ENCODE data around the gene RINL.

The RINL gene

DNA sequence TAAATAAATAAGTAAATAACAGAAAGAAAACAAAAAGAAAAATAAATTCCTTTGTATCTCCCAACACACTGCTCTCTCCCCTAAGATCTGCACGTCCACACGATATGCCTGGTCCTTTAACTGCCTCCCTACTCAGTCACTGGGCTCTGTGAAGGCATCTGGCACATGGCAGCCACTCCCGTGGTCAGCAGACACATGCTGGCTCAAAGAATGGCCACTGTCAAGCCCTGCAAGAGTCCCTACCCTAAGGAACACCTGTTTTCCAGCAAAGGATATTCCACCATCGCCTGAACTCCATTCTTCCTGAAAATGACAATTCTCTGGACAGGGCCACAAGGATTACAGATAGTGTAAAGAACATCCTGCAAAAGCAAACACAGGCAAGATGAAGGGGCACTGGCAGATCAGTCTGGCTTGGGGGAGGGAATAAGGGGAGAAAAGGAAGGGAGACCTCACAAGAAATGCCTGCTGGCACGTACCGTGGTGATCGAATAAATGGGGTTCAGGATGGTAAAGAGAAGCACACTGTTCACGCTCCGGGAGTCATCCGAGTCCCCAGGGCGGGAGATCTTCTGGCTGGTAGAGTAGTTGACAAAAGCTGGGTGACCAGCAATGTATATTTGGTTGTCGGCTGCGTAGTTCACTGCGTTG is 32.6 kb downstream of the RINL start:
- Histone ChIP-seq H2AFZ (ENCODE audit: low read depth, low read length) (no peak overlapping the region), H3K4me3 (ENCODE audit: low read depth in 1 of 2, low read length in 2 of 2) (no peak overlapping the region), H3K9me3 (ENCODE audit: insufficient read depth, low read length, severe bottlenecking) (no peaks in the 10 kb centered on the region), H4K20me1 (ENCODE audit: insufficient read depth, low read length) (peaks cover 84% of the 10 kb centered on the region), H3K9ac (ENCODE audit: low read depth, low read length) (no peak overlapping the region), H3K4me2 (ENCODE audit: insufficient read depth, low read length) (peak overlapping the region; percentile 47; the same call in 1 of the 2 replicates), H3K36me3 (ENCODE audit: insufficient read depth, low read length) (peaks cover 86% of the 10 kb centered on the region), H3K27me3 (ENCODE audit: insufficient read depth, low read length, poor library complexity) (no peaks in the 10 kb centered on the region), H3K79me2 (ENCODE audit: insufficient read depth, low read length) (peaks cover 87% of the 10 kb centered on the region), H3K27ac (ENCODE audit: low read length) (no peak overlapping the region), H3K4me1 (ENCODE audit: insufficient read depth, low read length) (peaks cover 52% of the 10 kb centered on the region)
- DNase-seq (no peak), ATAC-seq (ENCODE audit: insufficient read depth, low read depth) (no peak)
- TF ChIP-seq EZH2 (IDR thresholded peaks at IDR 0.05; ENCODE audit: borderline replicate concordance, low read depth, low read length, severe bottlenecking) = no peak
- TF ChIP-seq, protein P1, sequence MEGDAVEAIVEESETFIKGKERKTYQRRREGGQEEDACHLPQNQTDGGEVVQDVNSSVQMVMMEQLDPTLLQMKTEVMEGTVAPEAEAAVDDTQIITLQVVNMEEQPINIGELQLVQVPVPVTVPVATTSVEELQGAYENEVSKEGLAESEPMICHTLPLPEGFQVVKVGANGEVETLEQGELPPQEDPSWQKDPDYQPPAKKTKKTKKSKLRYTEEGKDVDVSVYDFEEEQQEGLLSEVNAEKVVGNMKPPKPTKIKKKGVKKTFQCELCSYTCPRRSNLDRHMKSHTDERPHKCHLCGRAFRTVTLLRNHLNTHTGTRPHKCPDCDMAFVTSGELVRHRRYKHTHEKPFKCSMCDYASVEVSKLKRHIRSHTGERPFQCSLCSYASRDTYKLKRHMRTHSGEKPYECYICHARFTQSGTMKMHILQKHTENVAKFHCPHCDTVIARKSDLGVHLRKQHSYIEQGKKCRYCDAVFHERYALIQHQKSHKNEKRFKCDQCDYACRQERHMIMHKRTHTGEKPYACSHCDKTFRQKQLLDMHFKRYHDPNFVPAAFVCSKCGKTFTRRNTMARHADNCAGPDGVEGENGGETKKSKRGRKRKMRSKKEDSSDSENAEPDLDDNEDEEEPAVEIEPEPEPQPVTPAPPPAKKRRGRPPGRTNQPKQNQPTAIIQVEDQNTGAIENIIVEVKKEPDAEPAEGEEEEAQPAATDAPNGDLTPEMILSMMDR (IDR thresholded peaks at IDR 0.05; ENCODE audit: borderline replicate concordance, extremely low read depth, low read length, poor library complexity, severe bottlenecking) = no peak

DNA sequence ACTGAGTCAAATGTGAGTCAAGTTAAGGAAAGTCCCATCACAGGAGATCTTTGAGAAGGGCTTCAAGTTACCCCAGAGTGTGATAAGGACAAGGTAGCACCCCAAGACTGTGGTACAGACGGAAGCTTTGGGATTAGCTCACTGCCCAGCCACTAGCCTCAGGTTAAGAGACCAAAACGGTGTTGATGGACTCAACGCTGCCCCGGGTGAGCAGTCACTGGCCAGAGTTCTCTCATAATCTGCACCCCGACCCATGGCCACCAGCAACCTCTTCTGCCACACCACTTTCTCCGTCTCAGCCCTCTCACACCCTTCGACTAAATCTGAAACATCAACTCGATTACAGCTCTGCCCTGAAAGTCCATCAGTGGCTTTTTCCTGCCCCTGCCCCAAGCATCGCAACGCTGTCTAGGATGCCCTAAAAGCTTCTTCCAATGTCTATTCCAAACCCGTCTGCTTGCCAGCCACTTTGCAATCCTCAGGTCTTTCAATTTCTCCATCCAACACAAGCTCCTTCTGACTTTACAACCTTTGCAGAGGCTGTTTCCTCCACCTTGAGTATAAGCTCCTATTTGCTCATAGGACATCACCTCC is 33.9 kb downstream of the RINL start:
- no peak overlapping the region for H3K4me3 ChIP-seq (ENCODE audit: low read depth in 1 of 2, low read length in 2 of 2)
- H3K4me1 ChIP-seq (ENCODE audit: insufficient read depth, low read length) = peaks cover 52% of the 10 kb centered on the region
- H3K4me2 ChIP-seq (ENCODE audit: insufficient read depth, low read length) = peak overlapping the region; percentile 16; the same call in 1 of the 2 replicates
- no peak overlapping the region for H3K9ac ChIP-seq (ENCODE audit: low read depth, low read length)
- ATAC-seq (ENCODE audit: insufficient read depth, low read depth) (no peak), DNase-seq (no peak)
- no peak for TF ChIP-seq EZH2 (IDR thresholded peaks at IDR 0.05; ENCODE audit: borderline replicate concordance, low read depth, low read length, severe bottlenecking)
- peaks cover 91% of the 10 kb centered on the region for H3K79me2 ChIP-seq (ENCODE audit: insufficient read depth, low read length)
- H3K36me3 ChIP-seq (ENCODE audit: insufficient read depth, low read length) = peaks cover 99% of the 10 kb centered on the region
- peaks cover 94% of the 10 kb centered on the region for H4K20me1 ChIP-seq (ENCODE audit: insufficient read depth, low read length)
- no peak overlapping the region for H3K27ac ChIP-seq (ENCODE audit: low read length)
- H3K9me3 ChIP-seq (ENCODE audit: insufficient read depth, low read length, severe bottlenecking) = no peaks in the 10 kb centered on the region
- H3K27me3 ChIP-seq (ENCODE audit: insufficient read depth, low read length, poor library complexity) = no peaks in the 10 kb centered on the region
- H2AFZ ChIP-seq (ENCODE audit: low read depth, low read length) = no peak overlapping the region

DNA sequence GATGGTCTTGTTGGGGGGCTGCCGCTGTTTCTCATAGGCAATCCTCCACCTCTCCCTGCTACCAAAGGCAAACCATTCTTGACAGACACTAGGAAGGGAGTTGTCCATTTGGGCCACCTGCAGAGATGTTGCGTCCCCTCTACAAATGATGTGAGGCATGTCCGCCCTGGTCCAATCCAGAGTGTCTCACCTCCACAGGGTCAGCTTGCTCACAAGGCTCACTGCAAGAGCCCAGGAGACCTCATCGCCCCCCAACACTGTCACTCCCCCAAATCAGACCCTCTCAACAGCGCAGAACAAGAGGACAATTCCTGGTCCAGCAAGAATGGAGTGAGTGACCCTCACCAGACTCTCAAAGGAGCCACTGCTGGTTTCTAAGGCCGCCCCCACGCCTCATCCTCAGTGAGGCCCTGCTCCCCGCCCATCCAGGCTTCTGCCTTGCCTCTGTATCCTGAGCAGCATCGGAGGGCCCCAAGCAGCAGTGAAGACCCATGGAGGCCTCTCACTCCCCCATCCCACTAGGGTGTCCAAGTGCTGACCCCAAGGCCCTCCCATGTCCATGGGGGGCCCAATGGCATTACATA is 34.8 kb downstream of the RINL start:
- Histone ChIP-seq H3K27me3 (ENCODE audit: insufficient read depth, low read length, poor library complexity) (no peaks in the 10 kb centered on the region), H4K20me1 (ENCODE audit: insufficient read depth, low read length) (peaks cover 95% of the 10 kb centered on the region), H3K9ac (ENCODE audit: low read depth, low read length) (no peak overlapping the region), H3K4me1 (ENCODE audit: insufficient read depth, low read length) (peaks cover 44% of the 10 kb centered on the region), H2AFZ (ENCODE audit: low read depth, low read length) (no peak overlapping the region), H3K4me2 (ENCODE audit: insufficient read depth, low read length) (peak overlapping the region; percentile 9; the same call in 1 of the 2 replicates), H3K27ac (ENCODE audit: low read length) (no peak overlapping the region), H3K36me3 (ENCODE audit: insufficient read depth, low read length) (peaks cover 100% of the 10 kb centered on the region), H3K79me2 (ENCODE audit: insufficient read depth, low read length) (peaks cover 85% of the 10 kb centered on the region), H3K4me3 (ENCODE audit: low read depth in 1 of 2, low read length in 2 of 2) (no peak overlapping the region), H3K9me3 (ENCODE audit: insufficient read depth, low read length, severe bottlenecking) (no peaks in the 10 kb centered on the region)
- DNase-seq (no peak), ATAC-seq (ENCODE audit: insufficient read depth, low read depth) (no peak)
- TF ChIP-seq EZH2 (IDR thresholded peaks at IDR 0.05; ENCODE audit: borderline replicate concordance, low read depth, low read length, severe bottlenecking) = no peak
- TF ChIP-seq, protein P1 (IDR thresholded peaks at IDR 0.05; ENCODE audit: borderline replicate concordance, extremely low read depth, low read length, poor library complexity, severe bottlenecking) = no peak

Measured in DND-41 (cell line).